ENCODE results near the gene MT3.
"Not testable (repeated sequence)": the region's sequence is repeated elsewhere in the genome, so short reads cannot be mapped to it uniquely, and the experiment has no call there.

Gene MT3

GRCh38 chr16:56576585-56577299 is 12.6 kb upstream of the MT3 start:
- in situ Hi-C loops (cut with MboI; ENCODE audit: low sequenced_read_pairs), result loop anchor here (10.0 kb wide), 1 partner anchor 128 kb away; no protein-coding TSS in a partner anchor

GRCh38 chr16:56577300-56577625 is 12.1 kb upstream of the MT3 start:
- in situ Hi-C loops (cut with MboI; ENCODE audit: low sequenced_read_pairs), result loop anchor here (10.0 kb wide), 1 partner anchor 128 kb away; no protein-coding TSS in a partner anchor

DNA sequence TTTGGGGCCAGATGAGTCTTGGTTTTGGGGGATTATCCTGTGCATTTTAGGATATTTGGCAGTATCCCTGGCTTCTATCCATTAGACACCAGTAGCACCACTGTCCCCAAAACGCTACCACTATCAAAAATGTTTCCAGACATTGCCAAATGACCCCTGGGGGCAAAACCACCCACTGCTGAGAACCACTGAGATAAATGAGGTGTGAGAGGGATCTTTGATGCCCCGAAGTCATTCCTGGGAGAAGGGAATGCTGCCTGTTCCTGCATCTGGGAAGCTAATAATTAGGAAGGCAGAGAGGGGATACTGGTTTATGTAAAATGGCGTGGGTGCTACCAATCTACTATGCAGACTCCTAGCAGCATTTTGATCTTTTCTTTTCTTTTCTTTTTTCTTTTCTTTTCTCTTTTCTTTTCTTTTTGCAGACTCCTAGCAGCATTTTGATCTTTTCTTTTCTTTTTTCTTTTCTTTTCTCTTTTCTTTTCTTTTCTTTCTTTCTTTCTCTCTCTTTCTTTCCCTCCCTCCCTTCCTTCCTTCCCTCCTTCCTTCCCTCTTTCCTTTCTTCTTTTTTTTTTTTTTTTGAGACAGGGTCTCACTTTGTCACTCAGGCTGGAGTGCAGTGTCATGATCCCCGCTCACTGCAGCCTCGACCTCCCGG is 8.8 kb upstream of the MT3 start:
- in situ Hi-C loops (cut with MboI; ENCODE audit: low sequenced_read_pairs), result no loop called here

DNA sequence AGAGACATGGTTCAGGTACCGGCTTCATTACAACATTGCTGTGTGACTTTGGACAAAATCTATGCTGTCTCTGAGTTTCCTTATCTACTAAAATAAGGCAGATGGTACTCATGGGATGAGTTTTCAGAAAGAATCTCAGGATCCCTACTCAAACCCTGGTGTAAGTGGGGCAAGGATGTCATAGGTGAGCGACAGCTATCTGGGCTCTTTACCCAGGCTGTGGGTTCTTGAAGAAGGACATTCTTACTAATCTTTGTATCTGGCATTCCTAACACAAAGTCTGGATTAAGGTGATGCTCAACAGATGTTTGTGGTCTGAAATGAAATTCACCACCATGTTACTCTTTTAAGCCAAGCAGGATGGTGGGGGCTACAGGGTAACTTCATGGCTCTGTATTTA is 6.4 kb upstream of the MT3 start:
- in situ Hi-C loops (cut with MboI; ENCODE audit: low sequenced_read_pairs), result not testable (repeated sequence)

GRCh38 chr16:56583351-56584168 is 5.8 kb upstream of the MT3 start:
- in situ Hi-C loops (cut with MboI; ENCODE audit: low sequenced_read_pairs), result no loop called here

DNA sequence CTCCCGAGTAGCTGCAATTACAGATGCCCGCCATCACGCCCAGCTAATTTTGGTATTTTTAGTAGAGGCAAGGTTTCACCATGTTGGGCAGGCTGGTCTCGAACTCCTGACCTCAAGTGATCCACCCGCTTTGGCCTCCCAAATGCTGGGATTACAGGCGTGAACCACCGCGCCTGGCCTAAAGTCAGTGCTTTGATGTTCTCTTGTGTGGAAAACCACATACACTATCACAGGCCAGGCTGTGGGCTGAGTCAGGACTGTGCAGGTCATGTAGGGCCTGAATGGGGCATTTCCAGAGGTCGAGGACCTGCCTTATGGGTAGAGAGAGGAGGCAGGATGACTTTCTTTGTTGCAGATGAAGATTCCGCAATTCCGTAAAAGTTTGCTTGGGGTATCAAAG is 5.1 kb upstream of the MT3 start:
- in situ Hi-C loops (cut with MboI; ENCODE audit: low sequenced_read_pairs), result no loop called here

DNA sequence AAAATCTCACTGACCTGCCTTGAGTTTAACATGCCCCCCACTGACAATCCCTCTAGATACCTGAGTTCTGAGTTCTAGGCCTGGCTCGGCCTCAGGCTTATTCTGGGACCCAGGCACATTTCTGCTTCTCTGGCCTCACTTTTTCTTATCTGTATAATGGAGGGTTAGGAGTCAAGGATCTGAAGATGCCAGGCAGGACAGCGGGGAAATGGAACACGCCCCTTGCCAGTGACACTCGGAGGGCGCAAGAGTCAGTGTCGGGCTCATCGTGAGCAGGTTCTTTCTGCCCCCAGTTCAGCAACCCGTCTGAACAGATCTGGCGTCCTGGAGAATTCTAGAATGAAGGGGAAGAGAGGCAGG is 567 bp upstream of the MT3 start:
- in situ Hi-C loops (cut with MboI; ENCODE audit: low sequenced_read_pairs), result no loop called here

GRCh38 chr16:56591377-56592060 is 2.2 kb downstream of the MT3 start:
- in situ Hi-C loops (cut with MboI; ENCODE audit: low sequenced_read_pairs), result no loop called here

DNA sequence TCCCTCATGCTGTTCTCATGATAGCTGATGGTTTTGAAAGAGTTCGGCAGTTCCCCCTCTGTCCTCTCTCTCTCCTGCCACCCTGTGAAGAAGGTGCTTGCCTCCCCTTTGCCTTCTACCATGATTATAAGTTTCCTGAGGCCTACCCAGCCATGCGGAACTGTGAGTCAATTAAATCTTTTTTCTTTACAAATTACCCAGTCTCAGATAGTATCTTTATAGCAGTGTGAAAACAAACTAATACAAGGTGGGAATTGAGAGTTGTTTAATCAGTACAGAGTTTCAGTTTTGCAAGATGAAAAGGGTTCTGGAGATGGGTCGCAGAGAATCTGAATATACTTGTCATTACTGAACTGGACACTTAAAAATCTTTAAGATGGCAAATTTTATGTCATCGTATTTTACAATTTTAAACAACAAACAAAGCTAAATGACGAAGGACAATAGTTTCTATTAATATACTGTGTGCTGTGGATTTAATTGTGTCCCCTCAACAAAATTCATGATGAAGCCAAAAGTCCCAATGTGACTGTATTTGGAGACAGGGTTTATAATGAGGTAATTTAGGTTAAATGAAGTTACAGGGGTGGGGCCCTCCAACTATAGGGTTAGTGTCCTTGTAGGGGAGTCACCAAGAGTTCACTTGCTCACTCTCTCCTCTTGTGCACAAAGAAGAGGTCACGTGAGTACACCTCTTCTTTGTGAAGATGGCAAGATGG is 4.4 kb downstream of the MT3 start:
- in situ Hi-C loops (cut with MboI; ENCODE audit: low sequenced_read_pairs), result no loop called here

GRCh38 chr16:56594292-56594619 is 4.9 kb downstream of the MT3 start:
- in situ Hi-C loops (cut with MboI; ENCODE audit: low sequenced_read_pairs), result no loop called here

DNA sequence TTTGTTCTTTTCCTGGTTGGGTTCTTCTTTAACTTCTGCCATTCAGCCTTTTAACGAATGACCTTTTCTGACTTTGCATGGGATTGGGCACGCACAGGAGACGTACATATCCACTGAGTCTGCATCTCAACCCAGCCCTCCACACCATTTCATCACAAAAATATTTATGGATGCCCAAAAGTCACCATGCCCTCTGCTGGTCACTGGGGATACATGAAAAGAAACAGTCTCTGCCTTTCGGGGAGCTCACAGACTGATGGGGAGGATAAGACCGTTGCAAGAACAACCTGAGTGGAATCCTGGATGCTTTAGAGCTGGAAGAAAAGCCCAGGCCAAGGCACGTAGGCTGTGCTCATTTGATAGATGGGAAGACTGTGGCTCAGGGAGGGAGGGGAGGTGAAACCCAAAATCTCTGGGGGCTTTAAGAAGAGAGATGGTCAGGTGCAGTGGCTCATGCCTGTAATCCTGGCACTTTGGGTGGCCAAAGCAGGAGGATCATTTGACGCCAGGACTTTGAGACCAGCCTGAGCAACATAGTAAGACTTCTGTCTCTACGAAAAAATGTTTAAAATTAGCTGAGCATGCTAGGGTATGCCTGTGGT is 11.2 kb downstream of the MT3 start:
- in situ Hi-C loops (cut with MboI; ENCODE audit: low sequenced_read_pairs), result no loop called here

GRCh38 chr16:56601325-56601724 is 12.0 kb downstream of the MT3 start:
- in situ Hi-C loops (cut with MboI; ENCODE audit: low sequenced_read_pairs), result no loop called here

DNA sequence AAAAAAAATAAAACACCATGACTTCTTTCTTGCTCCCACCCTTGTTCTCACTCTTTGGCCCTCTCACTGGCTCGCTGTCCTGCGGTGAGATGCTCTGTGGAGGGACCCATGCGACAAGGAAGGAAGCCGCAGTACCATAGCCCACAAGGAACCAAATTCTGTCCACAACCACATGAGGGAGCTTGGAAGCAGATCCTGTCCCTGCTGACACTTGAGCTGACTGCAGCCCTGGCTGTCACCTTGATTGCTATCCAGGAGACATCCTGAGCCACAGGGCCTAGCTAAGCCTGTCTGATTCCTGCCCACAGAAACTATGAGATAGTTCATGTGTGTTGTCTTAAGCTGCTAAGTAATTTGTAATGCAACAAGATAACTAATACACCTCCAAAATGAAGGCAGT is 14.3 kb downstream of the MT3 start:
- in situ Hi-C loops (cut with MboI; ENCODE audit: low sequenced_read_pairs), result no loop called here

DNA sequence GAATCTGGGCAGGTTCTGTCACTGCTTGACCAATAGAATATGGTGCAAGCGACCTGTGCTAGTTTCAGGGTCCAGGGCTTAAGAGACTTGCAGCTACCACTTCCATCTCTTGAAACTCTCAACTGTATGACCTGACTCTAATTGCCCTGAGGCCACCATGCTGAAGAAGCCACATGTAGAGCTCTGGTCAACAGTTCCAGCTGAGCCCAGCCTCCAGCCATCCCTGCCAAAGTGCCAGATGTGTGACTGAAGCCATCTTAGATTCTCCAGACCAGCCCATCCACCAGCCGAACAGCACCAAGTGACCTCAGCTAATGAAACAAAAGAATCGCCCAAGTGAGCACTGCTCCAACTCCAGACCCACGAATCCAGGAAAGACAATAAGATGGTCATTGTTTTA is 15.6 kb downstream of the MT3 start:
- in situ Hi-C loops (cut with MboI; ENCODE audit: low sequenced_read_pairs), result no loop called here

- in situ Hi-C loops (cut with MboI; ENCODE audit: low sequenced_read_pairs), result no loop called here
Measured at GRCh38 chr16:56605475-56605874, 16.1 kb downstream of the MT3 start.

- in situ Hi-C loops (cut with MboI; ENCODE audit: low sequenced_read_pairs), result no loop called here
Measured at GRCh38 chr16:56606071-56606475, 16.7 kb downstream of the MT3 start.

DNA sequence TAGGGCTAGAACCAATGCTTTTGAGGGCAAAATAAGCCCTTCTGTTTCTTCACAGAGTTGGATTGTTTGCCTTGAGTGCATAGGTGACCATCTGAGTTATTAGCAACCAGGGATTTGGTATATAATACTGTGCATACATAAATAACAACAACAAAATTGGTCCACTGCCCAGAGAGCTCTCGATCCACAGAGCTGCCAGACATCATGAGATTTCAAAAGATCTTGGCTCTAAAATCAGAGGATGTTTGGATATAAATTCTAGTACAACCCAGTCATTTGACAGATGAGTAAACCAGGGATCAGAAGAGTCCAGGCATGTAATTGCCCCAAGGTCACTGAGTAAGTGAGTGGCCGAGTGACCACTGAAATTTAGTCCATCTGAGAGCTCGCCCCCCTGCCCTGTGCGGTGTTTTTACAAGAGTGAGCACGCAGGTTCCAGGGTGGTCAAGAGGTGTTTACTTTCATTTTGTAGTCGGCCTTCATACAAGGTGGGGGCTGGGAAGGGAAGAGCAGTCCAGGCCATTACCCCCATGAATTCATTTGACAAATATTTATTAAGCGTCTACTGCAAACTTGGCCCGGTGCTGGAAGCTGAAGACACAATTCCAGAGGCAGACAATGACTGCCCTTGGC is 17.3 kb downstream of the MT3 start:
- in situ Hi-C loops (cut with MboI; ENCODE audit: low sequenced_read_pairs), result no loop called here

DNA sequence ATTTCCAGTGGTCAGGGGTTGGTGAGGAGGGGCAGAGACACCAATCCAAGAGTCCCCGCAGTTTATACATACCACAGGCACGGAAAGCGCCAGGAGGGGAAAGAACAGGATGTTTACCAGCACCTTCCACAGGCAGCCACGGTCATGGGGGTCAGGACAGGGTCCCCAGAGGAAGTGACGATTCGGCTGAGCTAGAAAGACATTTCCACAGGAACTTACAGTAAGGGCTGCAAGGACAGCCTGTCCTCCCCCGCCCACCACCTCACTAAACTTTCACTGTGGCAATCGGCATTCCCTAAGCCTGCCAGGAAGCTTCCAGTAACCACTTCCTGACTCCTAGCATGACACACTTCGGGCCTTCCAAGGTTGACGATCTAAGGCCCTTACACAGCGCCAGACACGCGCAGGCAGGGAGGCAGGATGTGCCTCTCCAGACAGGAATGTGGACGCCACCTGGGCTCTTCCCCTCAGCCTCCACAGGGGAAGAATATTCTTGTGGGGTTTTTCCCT is 17.8 kb downstream of the MT3 start:
- in situ Hi-C loops (cut with MboI; ENCODE audit: low sequenced_read_pairs), result no loop called here

- in situ Hi-C loops (cut with MboI; ENCODE audit: low sequenced_read_pairs), result no loop called here
Measured at GRCh38 chr16:56607675-56608042, 18.3 kb downstream of the MT3 start.

All from HL-60/S4 treated with phorbol 12-myristate 13-acetate at 8.2 ng/mL for 4 days and 3 days (cell line).